ENCODE results near the gene RBM22. TPM values are rescaled to one million over a fixed set of nuclear protein-coding genes. Genes with fewer than 3 reads are reported as not detected.
A peak's percentile ranks its signal among the peaks of the same experiment; 100 is the strongest.

The RBM22 gene
- total and polyA plus RNA-seq, 9 donors = 33.4 to 77.6 (median 48.6) TPM

DNA sequence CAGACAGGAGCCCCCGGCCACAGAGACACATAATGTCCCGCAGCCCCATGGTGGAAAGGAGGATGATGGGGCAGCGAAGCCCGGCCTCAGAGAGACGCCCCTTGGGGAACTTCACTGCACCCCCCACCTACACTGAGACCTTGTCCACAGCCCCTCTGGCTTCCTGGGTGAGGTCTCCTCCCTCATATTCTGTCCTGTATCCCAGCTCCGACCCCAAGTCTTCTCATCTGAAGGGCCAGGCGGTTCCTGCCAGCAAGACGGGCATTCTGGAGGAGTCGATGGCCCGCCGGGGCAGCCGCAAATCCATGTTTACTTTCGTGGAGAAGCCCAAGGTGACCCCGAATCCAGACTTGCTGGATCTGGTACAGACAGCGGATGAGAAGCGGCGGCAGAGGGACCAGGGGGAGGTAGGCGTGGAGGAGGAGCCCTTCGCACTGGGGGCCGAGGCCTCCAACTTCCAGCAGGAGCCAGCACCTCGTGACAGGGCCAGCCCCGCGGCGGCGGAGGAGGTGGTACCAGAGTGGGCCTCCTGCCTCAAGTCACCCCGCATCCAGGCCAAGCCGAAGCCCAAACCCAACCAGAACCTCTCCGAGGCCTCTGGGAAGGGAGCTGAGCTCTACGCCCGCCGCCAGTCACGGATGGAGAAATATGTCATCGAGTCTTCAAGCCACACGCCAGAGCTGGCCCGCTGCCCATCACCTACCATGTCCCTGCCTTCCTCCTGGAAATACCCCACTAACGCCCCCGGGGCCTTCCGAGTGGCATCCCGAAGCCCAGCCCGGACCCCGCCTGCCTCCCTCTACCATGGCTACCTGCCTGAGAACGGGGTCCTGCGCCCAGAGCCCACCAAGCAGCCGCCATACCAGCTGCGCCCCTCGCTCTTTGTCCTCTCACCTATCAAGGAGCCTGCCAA lies 51.5 kb downstream of the RBM22 start:
- DNase-seq = peak; percentile 62 to 75 (median 70)
- intact Hi-C loops (cut with DNase I) = loop anchor here in 3 of 4 donors (2.0 to 10.0 kb wide), 4 partner anchors 55 to 185 kb away; partner anchors contain the start of gene RBM22 (in 1 of the 3)
- WGBS, 3 donors = 55 to 70% (median 65%) methylated on average over 43 to 46 of the region's 46 CpGs
- TF ChIP-seq, protein P1, sequence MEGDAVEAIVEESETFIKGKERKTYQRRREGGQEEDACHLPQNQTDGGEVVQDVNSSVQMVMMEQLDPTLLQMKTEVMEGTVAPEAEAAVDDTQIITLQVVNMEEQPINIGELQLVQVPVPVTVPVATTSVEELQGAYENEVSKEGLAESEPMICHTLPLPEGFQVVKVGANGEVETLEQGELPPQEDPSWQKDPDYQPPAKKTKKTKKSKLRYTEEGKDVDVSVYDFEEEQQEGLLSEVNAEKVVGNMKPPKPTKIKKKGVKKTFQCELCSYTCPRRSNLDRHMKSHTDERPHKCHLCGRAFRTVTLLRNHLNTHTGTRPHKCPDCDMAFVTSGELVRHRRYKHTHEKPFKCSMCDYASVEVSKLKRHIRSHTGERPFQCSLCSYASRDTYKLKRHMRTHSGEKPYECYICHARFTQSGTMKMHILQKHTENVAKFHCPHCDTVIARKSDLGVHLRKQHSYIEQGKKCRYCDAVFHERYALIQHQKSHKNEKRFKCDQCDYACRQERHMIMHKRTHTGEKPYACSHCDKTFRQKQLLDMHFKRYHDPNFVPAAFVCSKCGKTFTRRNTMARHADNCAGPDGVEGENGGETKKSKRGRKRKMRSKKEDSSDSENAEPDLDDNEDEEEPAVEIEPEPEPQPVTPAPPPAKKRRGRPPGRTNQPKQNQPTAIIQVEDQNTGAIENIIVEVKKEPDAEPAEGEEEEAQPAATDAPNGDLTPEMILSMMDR (IDR thresholded peaks at IDR 0.05) = no peak
- TF ChIP-seq POLR2A (IDR thresholded peaks at IDR 0.05) (no peak), EP300 (IDR thresholded peaks at IDR 0.05) (no peak)
- Histone ChIP-seq H3K27me3 (no peaks in the 10 kb centered on the region), H3K4me3 (no peak overlapping the region), H3K9me3 (no peaks in the 10 kb centered on the region), H3K27ac (peak overlapping the region; percentile 0 to 44), H3K36me3 (no peaks in the 10 kb centered on the region), H3K4me1 (ENCODE audit: insufficient read depth) (peaks cover 35% of the 10 kb centered on the region)

- no peaks in the 10 kb centered on the region for H3K36me3 ChIP-seq
- no peaks in the 10 kb centered on the region for H3K27me3 ChIP-seq
- DNase-seq = peak in 3 of 5 donors; percentile 23 to 43 (median 42)
- 87 to 91% (median 90%) methylated on average over 15 to 16 of the region's 16 CpGs for WGBS, 3 donors
- intact Hi-C loops (cut with DNase I) = no loop called here
- TF ChIP-seq, protein P1 (IDR thresholded peaks at IDR 0.05) = no peak
- no peak for TF ChIP-seq POLR2A (IDR thresholded peaks at IDR 0.05)
- no peak for TF ChIP-seq EP300 (IDR thresholded peaks at IDR 0.05)
- H3K4me3 ChIP-seq = no peak overlapping the region
- peaks cover 38% of the 10 kb centered on the region for H3K4me1 ChIP-seq (ENCODE audit: insufficient read depth)
- H3K9me3 ChIP-seq = no peaks in the 10 kb centered on the region
- peak overlapping the region in 1 of 2 donors; percentile 0 for H3K27ac ChIP-seq
Measured at GRCh38 chr5:150648294-150649107, 52.4 kb downstream of the RBM22 start.

DNA sequence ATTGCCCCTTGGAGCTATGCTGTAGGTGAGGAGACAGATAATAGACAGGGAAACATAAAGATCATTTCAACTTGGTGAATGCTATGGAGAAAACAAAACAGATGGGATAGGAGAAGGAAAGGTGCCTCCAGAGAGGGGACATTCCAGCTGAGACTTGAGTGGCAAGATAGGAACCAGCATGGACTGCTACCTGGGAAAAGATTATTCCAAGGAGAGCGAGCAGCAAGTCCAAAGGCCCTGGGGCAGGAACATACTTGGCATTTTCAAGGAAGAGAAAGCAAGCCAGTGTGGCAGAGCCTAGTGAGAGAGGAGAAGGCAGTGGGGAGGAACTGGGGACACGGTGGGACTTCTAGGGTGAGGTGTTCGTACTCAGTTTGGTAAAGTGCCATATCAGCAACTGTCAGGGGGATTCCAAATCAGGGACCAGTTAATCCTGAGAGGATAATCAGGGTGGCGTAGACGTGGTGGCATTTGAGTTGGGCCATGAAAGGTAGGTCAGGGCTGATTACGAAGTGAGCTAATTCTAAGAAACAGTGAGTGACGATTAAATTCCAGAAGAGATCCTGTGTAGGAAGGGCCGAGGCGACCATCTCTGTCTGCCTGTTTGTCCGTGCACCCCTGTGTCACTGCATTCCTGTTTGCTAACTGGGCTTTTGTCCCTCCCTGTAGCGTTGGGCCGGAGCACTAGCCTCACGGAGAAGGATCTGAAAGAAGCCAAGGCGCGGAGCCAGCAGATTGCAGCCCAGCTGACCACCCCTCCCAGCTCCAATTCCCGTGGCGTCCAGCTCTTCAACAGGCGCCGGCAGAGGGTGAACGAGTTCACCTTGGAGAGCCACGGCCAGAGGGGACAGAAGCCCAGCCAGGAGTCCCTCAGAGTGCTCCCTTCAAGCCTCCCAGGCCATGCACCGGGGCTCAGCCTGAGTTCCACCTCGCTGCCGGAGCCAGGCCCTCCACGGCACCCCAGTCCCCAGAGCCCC lies 53.3 kb downstream of the RBM22 start:
- peak; percentile 81 to 86 (median 84) for DNase-seq
- H3K9me3 ChIP-seq = no peaks in the 10 kb centered on the region
- peaks cover 42% of the 10 kb centered on the region for H3K4me1 ChIP-seq (ENCODE audit: insufficient read depth)
- intact Hi-C loops (cut with DNase I) = loop anchor here in 1 of 4 donors (2.0 kb wide), 1 partner anchor 53 kb away; no protein-coding TSS in a partner anchor
- 36 to 52% (median 36%) methylated on average over 25 of the region's 25 CpGs for WGBS, 3 donors
- TF ChIP-seq EP300 (IDR thresholded peaks at IDR 0.05) = no peak
- TF ChIP-seq POLR2A (IDR thresholded peaks at IDR 0.05) = no peak
- H3K4me3 ChIP-seq = no peak overlapping the region
- no peaks in the 10 kb centered on the region for H3K27me3 ChIP-seq
- H3K27ac ChIP-seq = no peak overlapping the region
- H3K36me3 ChIP-seq = no peaks in the 10 kb centered on the region

- H3K36me3 ChIP-seq = no peaks in the 10 kb centered on the region
- H3K27me3 ChIP-seq = no peaks in the 10 kb centered on the region
- 37 to 57% (median 54%) methylated on average over 4 of the region's 4 CpGs for WGBS, 3 donors
- H3K4me3 ChIP-seq = no peak overlapping the region
- intact Hi-C loops (cut with DNase I) = no loop called here
- H3K9me3 ChIP-seq = no peaks in the 10 kb centered on the region
- no peak for TF ChIP-seq POLR2A (IDR thresholded peaks at IDR 0.05)
- TF ChIP-seq, protein P1 (IDR thresholded peaks at IDR 0.05) = no peak
- TF ChIP-seq EP300 (IDR thresholded peaks at IDR 0.05) = no peak
- peak overlapping the region in 1 of 2 donors; percentile 93 for H3K27ac ChIP-seq
- H3K4me1 ChIP-seq (ENCODE audit: insufficient read depth) = peaks cover 61% of the 10 kb centered on the region
- DNase-seq = peak; percentile 77 to 90 (median 87)
Measured at GRCh38 chr5:150645070-150645700, 55.7 kb downstream of the RBM22 start.

Data from ovary (tissue), 9 donors.